Mesendoderm (in vitro differentiated cells): ENCODE results near the gene MRPS31.
"Not testable (repeated sequence)": the region's sequence is repeated elsewhere in the genome, so short reads cannot be mapped to it uniquely, and the experiment has no call there.

Experiments used
- DNase-seq: peaks from one replicate; pipeline ENCODE4 v3.0.0; 2013
- H2AK5ac ChIP-seq: 2 replicates; pipeline ENCODE4 v1.6.1; 2013; ENCODE audit warnings: low read length, inconsistent platforms
- H2BK120ac ChIP-seq: 2 replicates; pipeline ENCODE4 v1.6.1; 2013; ENCODE audit warnings: low read depth, mild to moderate bottlenecking, low read length, moderate library complexity, mixed read lengths
- H2BK15ac ChIP-seq: replicated peaks from 2 replicates; pipeline ENCODE4 v1.6.1; 2013; ENCODE audit warnings: low read depth, mild to moderate bottlenecking, moderate library complexity
- H2BK5ac ChIP-seq: 2 replicates; pipeline ENCODE4 v1.6.1; 2013; ENCODE audit warnings: low read length, inconsistent platforms
- H3K18ac ChIP-seq: 2 replicates; pipeline ENCODE4 v1.6.1; 2013; ENCODE audit warnings: mild to moderate bottlenecking, low read length, mixed read lengths
- H3K23ac ChIP-seq: one replicate; pipeline ENCODE4 v1.6.1; 2013; ENCODE audit warnings: low read length
- H3K27ac ChIP-seq: 2 replicates; pipeline ENCODE4 v1.5.1; 2013; ENCODE audit warnings: low read depth, mild to moderate bottlenecking, inconsistent platforms, low read length, moderate library complexity
- H3K27me3 ChIP-seq: 2 replicates; pipeline ENCODE4 v1.6.1; 2013; ENCODE audit warnings: low read length, control low read depth, mild to moderate bottlenecking, inconsistent platforms; ENCODE audit not compliant: insufficient read depth, poor library complexity
- H3K36me3 ChIP-seq: 2 replicates; pipeline ENCODE4 v1.6.1; 2013; ENCODE audit warnings: low read length, inconsistent platforms; ENCODE audit not compliant: control insufficient read depth, insufficient read depth
- H3K4ac ChIP-seq: one replicate; pipeline ENCODE4 v1.6.1; 2013; ENCODE audit warnings: low read depth, mild to moderate bottlenecking, low read length, moderate library complexity
- H3K4me1 ChIP-seq: 2 replicates; pipeline ENCODE4 v1.6.1; 2013; ENCODE audit warnings: low read depth, low read length, inconsistent platforms; ENCODE audit not compliant: control insufficient read depth
- H3K4me2 ChIP-seq: 2 replicates; pipeline ENCODE4 v1.6.1; 2013; ENCODE audit warnings: low read length
- H3K4me3 ChIP-seq: 2 replicates; pipeline ENCODE4 v1.5.1; 2013; ENCODE audit warnings: mild to moderate bottlenecking, low read length
- H3K56ac ChIP-seq: one replicate; pipeline ENCODE4 v1.6.1; 2013; ENCODE audit warnings: low read length
- H3K79me1 ChIP-seq: 2 replicates; pipeline ENCODE4 v1.6.1; 2013; ENCODE audit warnings: low read length, inconsistent platforms
- H3K79me2 ChIP-seq: 2 replicates; pipeline ENCODE4 v1.6.1; 2013; ENCODE audit warnings: mild to moderate bottlenecking, low read length; ENCODE audit not compliant: control insufficient read depth, insufficient read depth
- H3K9ac ChIP-seq: 2 replicates; pipeline ENCODE4 v1.6.1; 2013; ENCODE audit warnings: low read length, inconsistent platforms
- H4K5ac ChIP-seq: one replicate; pipeline ENCODE4 v1.6.1; 2013; ENCODE audit warnings: low read length
- H4K8ac ChIP-seq: one replicate; pipeline ENCODE4 v1.6.1; 2013; ENCODE audit warnings: low read depth, mild to moderate bottlenecking, control low read depth, low read length, moderate library complexity
- WGBS: extraction: QIAGEN DNeasy Blood & Tissue Kit; methylation state at CpG from one replicate; pipeline ENCODE4 v1.1.7; 2013; ENCODE audit warnings: low lambda C conversion rate, missing lambda C conversion rate; ENCODE audit not compliant: insufficient coverage; ENCODE audit errors: extremely low coverage; 5-methylcytosine and 5-hydroxymethylcytosine counted together

MRPS31 gene

GRCh38 chr13:40788540-40789274, 17.7 kb upstream of the MRPS31 start:
- not testable (repeated sequence) for H2BK15ac ChIP-seq, H2AK5ac ChIP-seq, H3K23ac ChIP-seq, H3K79me1 ChIP-seq, DNase-seq, H2BK5ac ChIP-seq, H3K79me2 ChIP-seq, H3K36me3 ChIP-seq, H3K4me1 ChIP-seq, H4K5ac ChIP-seq, H3K27me3 ChIP-seq, H2BK120ac ChIP-seq, H4K8ac ChIP-seq
- Histone ChIP-seq H3K27ac (peak overlapping the region; percentile 86), H3K4me3 (peak overlapping the region; percentile 30), H3K56ac (peak overlapping the region; percentile 95), H3K4me2 (peak overlapping the region; percentile 55), H3K4ac (peak overlapping the region; percentile 93), H3K9ac (peak overlapping the region; percentile 91), H3K18ac (peak overlapping the region; percentile 94)
- no CpG with 5 or more reads among the region's 18 CpGs for WGBS

- Histone ChIP-seq H3K23ac (no peak overlapping the region), H3K18ac (no peak overlapping the region), H4K5ac (no peak overlapping the region), H3K4me1 (no peaks in the 10 kb centered on the region), H2BK120ac (no peak overlapping the region), H3K4ac (peak overlapping the region; percentile 6), H3K56ac (no peak overlapping the region), H2BK5ac (no peak overlapping the region), H4K8ac (no peak overlapping the region), H2BK15ac (no peak overlapping the region), H3K79me1 (peaks cover 3% of the 10 kb centered on the region), H3K27ac (no peak overlapping the region), H3K79me2 (peaks cover 2% of the 10 kb centered on the region), H3K27me3 (no peaks in the 10 kb centered on the region), H2AK5ac (no peak overlapping the region), H3K4me2 (no peak overlapping the region), H3K36me3 (no peaks in the 10 kb centered on the region), H3K9ac (no peak overlapping the region), H3K4me3 (no peak overlapping the region)
- DNase-seq = no peak
- no CpG with 5 or more reads among the region's 5 CpGs for whole genome bisulfite sequencing
Observed at GRCh38 chr13:40787062-40787461, 16.1 kb upstream of the MRPS31 start.

DNA sequence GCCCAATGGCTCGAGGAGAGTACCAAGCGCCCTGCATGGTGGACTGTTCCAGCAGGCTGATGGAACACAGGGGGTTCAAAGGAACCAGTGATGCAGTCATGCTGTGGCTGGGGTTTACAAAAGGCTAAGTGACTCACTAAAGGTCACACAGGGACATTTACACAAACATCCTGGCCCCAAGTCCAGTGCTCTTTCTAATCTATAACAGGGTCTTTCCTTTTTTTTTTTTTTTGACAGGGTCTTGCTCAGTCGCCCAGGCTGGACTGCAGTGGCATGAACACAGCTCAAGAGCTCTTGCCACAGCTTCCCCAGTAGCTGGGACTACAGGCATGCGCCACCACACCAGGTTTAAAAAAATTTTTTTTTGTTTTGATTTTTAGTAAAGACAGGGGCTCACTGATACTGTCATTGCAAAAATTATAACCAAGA, 15.6 kb upstream of the MRPS31 start:
- Histone ChIP-seq H3K4me2 (no peak overlapping the region), H3K79me2 (peaks cover 2% of the 10 kb centered on the region), H2BK15ac (no peak overlapping the region), H3K18ac (no peak overlapping the region), H4K5ac (no peak overlapping the region), H3K27me3 (no peaks in the 10 kb centered on the region), H3K79me1 (peaks cover 3% of the 10 kb centered on the region), H3K27ac (no peak overlapping the region), H3K4me1 (no peaks in the 10 kb centered on the region), H4K8ac (no peak overlapping the region), H3K9ac (no peak overlapping the region), H3K4ac (no peak overlapping the region), H2AK5ac (no peak overlapping the region), H2BK5ac (no peak overlapping the region), H3K56ac (no peak overlapping the region), H3K36me3 (no peaks in the 10 kb centered on the region), H2BK120ac (no peak overlapping the region), H3K4me3 (no peak overlapping the region), H3K23ac (no peak overlapping the region)
- WGBS = no CpG with 5 or more reads among the region's 4 CpGs
- DNase-seq = no peak

- H3K18ac ChIP-seq = no peak overlapping the region
- no peak overlapping the region for H2BK120ac ChIP-seq
- no peak for DNase-seq
- no peak overlapping the region for H4K8ac ChIP-seq
- H2AK5ac ChIP-seq = no peak overlapping the region
- WGBS = no CpG with 5 or more reads among the region's 4 CpGs
- no peak overlapping the region for H3K27ac ChIP-seq
- no peak overlapping the region for H3K4me2 ChIP-seq
- no peak overlapping the region for H3K4ac ChIP-seq
- no peaks in the 10 kb centered on the region for H3K79me2 ChIP-seq
- H4K5ac ChIP-seq = no peak overlapping the region
- H2BK15ac ChIP-seq = no peak overlapping the region
- no peak overlapping the region for H3K4me3 ChIP-seq
- H3K56ac ChIP-seq = no peak overlapping the region
- H3K9ac ChIP-seq = no peak overlapping the region
- H2BK5ac ChIP-seq = no peak overlapping the region
- no peaks in the 10 kb centered on the region for H3K79me1 ChIP-seq
- H3K36me3 ChIP-seq = no peaks in the 10 kb centered on the region
- H3K23ac ChIP-seq = no peak overlapping the region
- H3K4me1 ChIP-seq = no peaks in the 10 kb centered on the region
- no peaks in the 10 kb centered on the region for H3K27me3 ChIP-seq
Observed at GRCh38 chr13:40784540-40784939, 13.6 kb upstream of the MRPS31 start.

- not testable (repeated sequence) for H3K27ac ChIP-seq, DNase-seq, H3K18ac ChIP-seq, H3K79me2 ChIP-seq, H3K27me3 ChIP-seq, H2AK5ac ChIP-seq, H2BK120ac ChIP-seq, H2BK15ac ChIP-seq, H3K4me2 ChIP-seq, H3K4ac ChIP-seq, H3K9ac ChIP-seq, H4K8ac ChIP-seq, H3K4me1 ChIP-seq, H3K4me3 ChIP-seq, H4K5ac ChIP-seq, H3K36me3 ChIP-seq, H3K79me1 ChIP-seq, H3K23ac ChIP-seq, H3K56ac ChIP-seq, H2BK5ac ChIP-seq
- no CpG with 5 or more reads among the region's 1 CpG for WGBS
Observed at GRCh38 chr13:40782971-40783370, 12.0 kb upstream of the MRPS31 start.

- no peaks in the 10 kb centered on the region for H3K79me1 ChIP-seq
- H2BK120ac ChIP-seq = no peak overlapping the region
- H4K8ac ChIP-seq = no peak overlapping the region
- no peak overlapping the region for H2BK5ac ChIP-seq
- no CpG with 5 or more reads among the region's 11 CpGs for WGBS
- H4K5ac ChIP-seq = no peak overlapping the region
- no peak overlapping the region for H3K23ac ChIP-seq
- no peak overlapping the region for H2BK15ac ChIP-seq
- H3K9ac ChIP-seq = no peak overlapping the region
- H3K4me1 ChIP-seq = no peaks in the 10 kb centered on the region
- no peak overlapping the region for H3K4me3 ChIP-seq
- no peak overlapping the region for H3K4me2 ChIP-seq
- H3K18ac ChIP-seq = no peak overlapping the region
- no peak overlapping the region for H3K27ac ChIP-seq
- DNase-seq = no peak
- no peaks in the 10 kb centered on the region for H3K36me3 ChIP-seq
- no peaks in the 10 kb centered on the region for H3K79me2 ChIP-seq
- H2AK5ac ChIP-seq = no peak overlapping the region
- no peaks in the 10 kb centered on the region for H3K27me3 ChIP-seq
- no peak overlapping the region for H3K4ac ChIP-seq
- no peak overlapping the region for H3K56ac ChIP-seq
Observed at GRCh38 chr13:40781717-40782116, 10.7 kb upstream of the MRPS31 start.
